Colon (tissue), 2 donors: ENCODE measurements around the gene RALBP1.
"Not testable (repeated sequence)": the region's sequence is repeated elsewhere in the genome, so short reads cannot be mapped to it uniquely, and the experiment has no call there.

Source experiments
- FAIRE-seq: peaks from 2 replicates; lab custom pipeline; 2012; peaks lifted over from hg19 to GRCh38; lab: Jason Lieb, UNC
- donor health status: control.
- donor health status: control.

The RALBP1 gene

DNA sequence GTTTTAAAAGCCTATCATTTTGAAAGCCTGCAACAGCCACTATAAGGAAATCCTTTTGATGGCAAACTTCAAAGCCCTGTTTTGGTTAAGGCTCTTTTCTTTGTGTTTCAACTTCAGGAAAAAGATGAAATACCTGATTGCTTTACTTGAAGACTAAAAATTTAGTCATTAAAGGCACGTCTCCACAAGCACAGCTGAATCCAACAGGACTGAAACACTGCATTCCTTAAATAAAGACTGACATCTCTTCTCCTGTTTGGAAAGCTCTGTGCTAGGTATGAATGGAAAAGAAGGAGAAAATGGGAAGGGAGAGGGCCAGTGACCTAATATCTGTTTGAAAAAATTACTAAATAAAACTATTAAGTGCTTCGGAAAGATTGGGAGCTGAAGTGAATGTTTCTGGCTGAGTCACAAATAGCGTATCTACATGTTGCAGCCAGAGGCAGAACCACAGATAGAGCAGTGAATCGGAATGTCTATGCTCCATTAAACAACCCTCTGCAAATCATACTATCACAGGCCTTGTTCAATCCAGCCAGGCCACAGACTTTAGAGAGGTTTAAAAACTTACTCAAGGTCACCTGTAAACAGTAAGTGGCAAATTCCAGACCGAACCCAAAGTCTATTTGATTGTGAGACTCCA lies 21.1 kb upstream of the RALBP1 start:
- no peak for FAIRE-seq

DNA sequence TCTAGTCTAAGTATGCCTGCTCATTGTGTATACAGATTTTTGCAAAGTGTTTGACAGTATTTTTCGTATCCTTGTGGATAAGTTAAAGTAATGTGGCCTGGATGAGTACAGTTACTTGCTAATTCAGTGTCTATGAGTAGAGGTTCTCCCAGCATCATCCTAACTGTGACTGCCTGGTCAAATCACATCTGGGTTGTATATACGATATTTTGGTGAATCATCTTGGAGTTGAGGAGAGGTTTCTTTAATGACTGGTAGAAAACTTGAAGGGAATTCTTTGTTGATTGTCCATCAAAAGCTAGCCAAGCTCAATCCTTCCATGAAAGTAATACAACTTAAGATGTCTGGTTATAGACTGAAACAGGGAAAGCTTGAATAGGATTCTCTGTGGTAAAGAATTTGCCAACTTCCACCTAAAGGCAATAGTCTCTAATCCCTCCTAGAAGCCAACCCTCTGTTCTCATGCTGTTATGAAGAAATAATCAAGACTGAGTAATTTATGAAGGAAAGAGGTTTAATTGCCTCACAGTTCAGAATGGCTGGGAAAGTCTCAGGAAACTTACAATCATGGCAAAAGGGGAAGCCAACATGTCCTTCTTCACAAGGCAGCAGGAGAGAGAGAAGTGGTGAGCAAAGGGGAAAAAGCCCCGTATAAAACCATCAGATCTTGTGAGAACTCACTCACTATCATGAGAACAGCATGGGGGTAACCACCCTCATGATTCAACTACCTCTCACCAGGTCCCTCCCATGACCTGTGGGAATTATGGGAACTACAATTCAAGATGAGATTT lies 19.4 kb upstream of the RALBP1 start:
- no peak for FAIRE-seq

- no peak for FAIRE-seq
These were observed 9.2 kb upstream of the RALBP1 start for GRCh38 chr18:9466127-9466526.

DNA sequence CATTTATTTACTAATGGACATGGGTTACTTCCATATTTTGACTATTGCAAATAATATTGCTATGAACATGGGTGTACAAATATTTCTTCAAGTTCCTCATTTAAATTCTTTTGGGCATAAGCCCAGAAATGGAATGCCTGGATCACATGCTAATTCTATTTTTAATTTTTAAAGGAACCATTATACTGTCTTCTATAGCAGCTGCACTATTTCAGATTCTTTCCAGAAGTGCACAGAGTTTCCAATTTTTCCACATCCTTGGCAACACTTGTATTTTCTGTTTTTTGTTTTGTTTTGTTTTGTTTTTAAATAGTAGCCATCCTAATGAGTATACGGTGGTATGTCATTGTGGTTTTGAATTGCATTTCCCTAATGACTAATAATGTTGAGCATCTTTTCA lies 8.5 kb upstream of the RALBP1 start:
- FAIRE-seq: peak; percentile 47

GRCh38 chr18:9468998-9469397 lies 6.3 kb upstream of the RALBP1 start:
- no peak for FAIRE-seq

DNA sequence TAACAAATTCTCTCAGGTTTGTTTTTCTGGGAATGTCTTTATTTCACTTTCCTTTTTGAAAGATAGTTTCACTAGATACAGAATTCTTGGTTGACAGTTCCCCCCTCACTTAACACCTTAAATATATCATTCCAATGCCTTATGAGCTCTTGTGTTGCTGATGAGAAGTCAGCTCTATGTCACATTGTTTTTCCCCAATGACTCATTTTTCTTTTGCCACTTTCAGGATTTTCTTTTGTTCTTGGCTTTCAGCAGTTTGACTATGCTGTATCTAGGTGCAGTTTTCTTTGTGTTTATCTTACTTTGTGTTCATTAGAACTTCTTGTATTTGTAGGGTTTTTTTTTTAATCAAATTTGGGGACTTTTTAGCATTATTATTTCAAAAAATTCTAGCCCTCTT lies 5.6 kb upstream of the RALBP1 start:
- FAIRE-seq: no peak

DNA sequence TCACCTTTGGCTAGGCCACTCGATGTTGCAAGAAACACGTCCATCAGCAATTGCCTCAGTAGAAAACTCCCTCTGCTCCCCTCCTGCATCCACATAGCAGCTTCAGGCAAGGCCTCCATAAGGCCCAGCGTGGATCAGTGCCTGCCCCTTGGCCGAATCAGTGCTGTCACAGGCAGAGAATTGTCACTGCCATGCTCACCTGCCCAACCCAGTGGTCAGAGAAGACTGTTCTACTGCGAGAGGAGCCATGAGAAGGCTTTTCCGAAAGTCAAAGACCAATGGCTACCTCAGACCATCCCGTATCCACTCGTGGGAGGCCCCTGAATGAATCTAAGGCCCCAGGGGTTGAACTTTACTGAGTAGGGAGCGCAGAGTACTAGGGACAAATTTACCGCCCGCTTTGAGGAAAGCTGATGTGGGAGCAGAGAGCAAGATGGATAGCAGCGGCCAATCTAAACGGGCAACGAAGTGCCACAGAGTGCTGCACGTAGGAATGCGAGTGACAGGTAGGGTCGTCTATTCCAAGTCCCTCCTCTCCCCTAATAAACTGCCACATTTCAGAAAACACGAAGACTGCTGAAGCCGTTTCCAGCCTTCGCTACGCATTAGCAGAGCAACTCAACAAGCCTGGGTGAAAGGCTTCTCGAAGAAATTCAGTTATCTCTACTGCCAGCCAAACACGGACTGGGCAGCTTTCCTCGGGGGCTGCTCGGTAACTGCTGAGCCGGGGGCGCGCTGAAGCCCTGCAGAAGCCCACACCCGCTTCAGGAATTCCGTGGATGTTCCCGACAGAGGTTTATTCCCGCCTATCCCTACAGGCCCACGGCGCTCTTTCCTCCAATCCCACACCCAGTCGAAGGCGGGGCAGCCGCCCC lies 968 bp upstream of the RALBP1 start:
- no peak for FAIRE-seq

GRCh38 chr18:9475643-9476591 lies 604 bp downstream of the RALBP1 start:
- no peak for FAIRE-seq

DNA sequence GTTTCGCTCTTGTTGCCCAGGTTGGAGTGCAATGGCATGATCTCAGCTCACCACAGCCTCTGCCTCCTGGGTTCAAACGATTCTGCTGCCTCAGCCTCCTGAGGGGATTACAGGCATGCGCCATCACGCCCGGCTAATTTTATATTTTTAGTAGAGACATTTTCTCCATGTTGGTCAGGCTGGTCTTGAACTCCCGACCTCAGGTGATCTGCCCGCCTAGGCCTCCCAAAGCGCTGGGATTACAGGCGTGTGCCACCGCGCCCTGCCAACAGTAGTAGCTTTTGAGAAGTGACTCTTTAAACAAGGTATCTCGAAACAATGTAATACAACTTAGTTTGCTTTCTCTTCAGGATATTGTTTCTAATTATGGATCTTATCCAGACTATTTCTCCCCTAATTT lies 1.6 kb downstream of the RALBP1 start:
- not testable (repeated sequence) for FAIRE-seq

DNA sequence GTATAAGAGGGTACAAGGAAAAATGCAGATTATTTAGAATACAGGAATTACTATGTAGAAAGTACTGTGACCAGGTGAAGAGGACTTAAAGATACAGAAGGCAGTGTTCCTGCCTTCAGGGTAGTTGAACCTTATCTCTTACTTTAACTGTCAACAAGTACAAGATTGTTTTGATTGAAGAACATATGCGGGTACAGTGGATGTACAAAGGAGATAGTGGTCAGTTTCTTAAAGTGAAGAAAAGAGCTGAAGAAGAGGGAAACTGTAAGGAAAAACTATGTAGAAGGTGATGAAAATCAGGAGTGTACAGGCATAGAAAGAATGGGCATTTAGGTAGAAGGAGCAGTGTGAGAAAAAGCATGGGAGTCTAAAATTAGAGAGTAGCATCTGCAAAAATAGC lies 2.2 kb downstream of the RALBP1 start:
- no peak for FAIRE-seq

GRCh38 chr18:9478545-9478944 lies 3.2 kb downstream of the RALBP1 start:
- no peak for FAIRE-seq

DNA sequence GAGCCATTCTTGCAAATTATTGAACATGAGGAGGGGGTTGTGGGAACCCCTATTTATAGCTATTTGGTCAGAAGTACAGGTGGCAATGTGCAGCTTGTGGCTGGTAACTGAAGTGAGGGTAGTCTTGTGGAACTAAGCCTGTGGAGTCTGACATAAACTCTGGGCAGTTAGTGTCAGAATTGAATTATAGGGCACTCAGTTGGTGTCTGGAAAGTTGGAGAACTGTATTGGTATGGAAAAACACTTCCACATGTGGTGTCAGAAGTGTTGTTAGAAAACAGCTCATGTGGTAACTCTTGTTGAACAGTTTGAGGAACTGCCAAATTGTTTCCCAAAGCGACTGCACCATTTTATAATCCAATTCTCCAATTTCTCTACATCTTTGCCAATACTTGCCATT lies 7.5 kb downstream of the RALBP1 start:
- no peak for FAIRE-seq

- no peak for FAIRE-seq
These were observed 8.2 kb downstream of the RALBP1 start for GRCh38 chr18:9483526-9483925.

GRCh38 chr18:9484856-9485255 lies 9.5 kb downstream of the RALBP1 start:
- FAIRE-seq: not testable (repeated sequence)

DNA sequence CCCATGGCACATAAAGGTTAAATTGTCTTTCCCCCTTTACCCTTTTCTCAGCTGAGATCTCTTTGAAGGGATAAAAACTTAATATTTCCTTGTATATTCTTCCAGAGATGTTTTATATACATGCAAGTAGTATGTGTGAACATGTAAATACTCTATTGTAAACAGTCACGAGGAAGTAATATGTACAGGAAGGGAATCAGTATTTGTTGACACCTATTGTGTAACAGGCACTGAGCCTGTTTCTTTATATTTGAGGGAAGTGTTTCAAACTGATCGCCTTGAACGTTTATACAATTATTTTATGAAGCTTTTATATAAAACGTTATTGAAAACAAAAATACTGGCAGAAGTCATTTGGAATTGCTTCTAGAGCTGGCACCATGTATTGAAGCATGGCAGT lies 13.2 kb downstream of the RALBP1 start:
- FAIRE-seq: peak; percentile 5

GRCh38 chr18:9494778-9495331 lies 19.5 kb downstream of the RALBP1 start:
- FAIRE-seq: no peak

DNA sequence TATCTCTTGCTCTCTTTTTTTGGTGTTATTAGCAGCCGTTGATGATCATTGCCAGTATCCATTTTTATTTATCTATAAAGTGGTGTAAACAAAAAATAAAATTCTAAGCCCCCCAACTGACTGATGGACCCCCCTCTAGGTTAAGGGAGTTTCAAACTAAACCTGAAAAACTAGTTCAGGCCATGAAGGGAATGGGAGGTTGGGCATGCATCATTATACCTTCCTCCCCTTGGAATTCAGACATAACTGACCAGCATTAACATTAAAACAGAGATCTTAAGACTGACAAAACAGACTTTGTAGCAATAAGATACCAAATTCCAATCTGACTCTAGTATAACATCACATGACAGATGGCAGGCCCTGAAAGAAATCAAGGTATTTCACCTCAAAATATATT lies 20.2 kb downstream of the RALBP1 start:
- FAIRE-seq: no peak

GRCh38 chr18:9495916-9496705 lies 20.8 kb downstream of the RALBP1 start:
- FAIRE-seq: no peak

DNA sequence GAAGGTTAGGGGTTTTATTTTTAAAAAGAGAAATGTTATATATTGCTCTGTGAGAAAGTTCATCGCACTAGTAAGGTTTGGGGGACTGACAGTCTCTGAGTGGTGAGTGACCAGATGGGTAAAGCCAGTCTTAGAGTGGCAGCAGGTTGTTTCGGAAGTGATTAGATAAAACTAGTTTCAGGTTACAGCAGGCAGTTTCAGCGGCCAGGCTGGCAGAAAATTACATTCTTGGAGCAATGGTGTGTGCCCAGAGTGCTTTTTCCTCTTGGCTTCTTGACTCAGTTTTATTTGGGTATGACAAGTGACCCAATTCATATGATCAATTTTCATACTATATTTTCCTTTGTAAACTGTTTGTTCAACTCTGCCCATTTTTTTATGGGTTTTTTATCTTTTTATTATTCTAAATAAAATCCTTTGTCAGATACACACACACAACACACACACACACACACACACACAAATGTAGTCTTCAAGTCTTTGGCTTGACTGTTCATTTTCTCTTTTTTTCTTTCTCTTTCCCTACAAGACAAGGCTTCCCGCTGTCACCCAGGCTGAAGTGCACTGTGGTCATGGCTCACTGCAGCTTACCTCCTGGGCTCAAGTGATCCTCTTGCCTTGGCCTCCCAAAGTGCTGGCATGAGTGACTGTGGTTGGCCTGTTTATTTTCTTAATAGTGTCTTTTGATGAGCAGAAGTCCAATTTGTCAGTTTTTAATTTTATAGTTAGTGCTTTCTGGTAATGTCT lies 30.9 kb downstream of the RALBP1 start:
- no peak for FAIRE-seq

GRCh38 chr18:9507565-9508088 lies 32.3 kb downstream of the RALBP1 start:
- no peak for FAIRE-seq
